ENCODE measurements around the gene UNC5C. TPM values are rescaled to one million over a fixed set of nuclear protein-coding genes. Genes with fewer than 3 reads are reported as not detected.

The UNC5C gene
- polyA plus RNA-seq, 1 donor (not counting 4 experiments of a cell fraction or from before 2014, with no cell fraction given) = not detected

DNA sequence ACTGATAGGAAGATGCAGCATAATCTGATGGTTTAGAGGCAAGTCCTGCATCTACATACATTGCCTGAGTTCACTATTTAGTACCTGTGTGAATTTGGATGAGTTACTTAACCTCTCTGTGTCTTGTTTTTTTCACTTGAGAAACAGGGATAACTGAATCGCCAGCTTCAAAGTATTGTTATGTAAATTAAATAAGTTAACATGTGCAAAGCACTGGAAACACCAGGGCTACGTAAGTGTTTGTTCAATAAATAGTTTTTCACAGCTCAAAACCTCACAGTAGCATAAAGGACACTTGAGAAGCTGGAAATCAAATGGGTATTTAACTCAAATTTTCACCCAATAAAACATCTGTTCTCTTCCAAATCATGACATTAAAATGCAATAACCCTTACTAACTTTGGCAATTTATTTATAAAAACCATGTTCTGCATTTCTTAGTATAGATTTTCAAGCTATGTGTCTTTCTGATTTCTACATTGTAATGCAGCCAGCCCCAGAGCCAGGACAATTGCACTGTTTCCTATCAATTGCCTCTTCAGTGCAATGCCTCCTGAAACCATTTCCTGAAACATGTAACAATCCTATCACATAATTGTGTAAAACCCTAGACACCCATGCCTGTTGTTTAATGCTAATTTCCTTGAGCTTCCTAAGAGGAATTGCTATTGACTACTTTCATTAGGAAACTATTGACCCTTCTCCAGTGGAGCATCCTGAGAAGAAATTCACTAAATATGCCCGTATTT is 177.1 kb downstream of the UNC5C start:
- no peaks in the 10 kb centered on the region for H3K9me3 ChIP-seq (ENCODE audit: control insufficient read depth, low read depth, low read length)
- no peaks in the 10 kb centered on the region for H3K79me2 ChIP-seq (ENCODE audit: control insufficient read depth, insufficient read depth, low read length)
- H3K36me3 ChIP-seq (ENCODE audit: control insufficient read depth in 2 of 2, extremely low read depth in 1 of 2, insufficient read depth in 2 of 2, low read length in 2 of 2) = no peaks in the 10 kb centered on the region
- no peaks in the 10 kb centered on the region for H3K4me1 ChIP-seq (ENCODE audit: control insufficient read depth, extremely low read depth, insufficient read depth, low read length)
- no peak overlapping the region for H3K4me3 ChIP-seq (ENCODE audit: control insufficient read depth in 2 of 3, extremely low read depth in 1 of 3, insufficient read depth in 2 of 3, low read depth in 1 of 3, low read length in 3 of 3)
- dilution Hi-C loops (cut with MboI; ENCODE audit: extremely low pct_ligation_motif_present, low sequenced_read_pairs) = no loop called here
- H3K9me1 ChIP-seq (ENCODE audit: control insufficient read depth, extremely low read depth, insufficient read depth, low read length) = no peaks in the 10 kb centered on the region
- TF ChIP-seq EZH2 (IDR thresholded peaks at IDR 0.05; ENCODE audit: low read length) = no peak
- no peak for TF ChIP-seq CTCF (optimal IDR thresholded peaks at IDR 0.05 in 1 of 3, IDR thresholded peaks at IDR 0.05 in 1 of 3, conservative IDR thresholded peaks at IDR 0.05 in 1 of 3; ENCODE audit: extremely low read depth in 1 of 3, insufficient read depth in 2 of 3, low read length in 3 of 3)
- no peak overlapping the region for H3K4me2 ChIP-seq (ENCODE audit: control insufficient read depth, extremely low read depth, insufficient read depth, low read depth, low read length)
- no peak for DNase-seq (ENCODE audit: low read depth, low spot score)
- FAIRE-seq = no peak
- no peak overlapping the region for H3K27ac ChIP-seq (ENCODE audit: control insufficient read depth, insufficient read depth, low read length)
- H3K9ac ChIP-seq (ENCODE audit: control insufficient read depth, extremely low read depth, insufficient read depth, low read length) = no peak overlapping the region
- no peaks in the 10 kb centered on the region for H3K27me3 ChIP-seq (ENCODE audit: control insufficient read depth, extremely low read depth, insufficient read depth, low read length)
- no peaks in the 10 kb centered on the region for H4K20me1 ChIP-seq (ENCODE audit: control insufficient read depth, extremely low read depth, insufficient read depth, low read length)
- no peak overlapping the region for H2AFZ ChIP-seq (ENCODE audit: control insufficient read depth, low read length)

- no peaks in the 10 kb centered on the region for H3K79me2 ChIP-seq (ENCODE audit: control insufficient read depth, insufficient read depth, low read length)
- H3K9ac ChIP-seq (ENCODE audit: control insufficient read depth, extremely low read depth, insufficient read depth, low read length) = no peak overlapping the region
- no peak overlapping the region for H3K27ac ChIP-seq (ENCODE audit: control insufficient read depth, insufficient read depth, low read length)
- FAIRE-seq (no peak), DNase-seq (ENCODE audit: low read depth, low spot score) (no peak)
- dilution Hi-C loops (cut with MboI; ENCODE audit: extremely low pct_ligation_motif_present, low sequenced_read_pairs) = no loop called here
- H3K4me3 ChIP-seq (ENCODE audit: control insufficient read depth in 2 of 3, extremely low read depth in 1 of 3, insufficient read depth in 2 of 3, low read depth in 1 of 3, low read length in 3 of 3) = no peak overlapping the region
- no peaks in the 10 kb centered on the region for H3K9me1 ChIP-seq (ENCODE audit: control insufficient read depth, extremely low read depth, insufficient read depth, low read length)
- H3K36me3 ChIP-seq (ENCODE audit: control insufficient read depth in 2 of 2, extremely low read depth in 1 of 2, insufficient read depth in 2 of 2, low read length in 2 of 2) = no peaks in the 10 kb centered on the region
- no peak overlapping the region for H2AFZ ChIP-seq (ENCODE audit: control insufficient read depth, low read length)
- no peaks in the 10 kb centered on the region for H4K20me1 ChIP-seq (ENCODE audit: control insufficient read depth, extremely low read depth, insufficient read depth, low read length)
- H3K9me3 ChIP-seq (ENCODE audit: control insufficient read depth, low read depth, low read length) = no peaks in the 10 kb centered on the region
- H3K4me2 ChIP-seq (ENCODE audit: control insufficient read depth, extremely low read depth, insufficient read depth, low read depth, low read length) = no peak overlapping the region
- no peak for TF ChIP-seq EZH2 (IDR thresholded peaks at IDR 0.05; ENCODE audit: low read length)
- TF ChIP-seq CTCF (optimal IDR thresholded peaks at IDR 0.05 in 1 of 3, IDR thresholded peaks at IDR 0.05 in 1 of 3, conservative IDR thresholded peaks at IDR 0.05 in 1 of 3; ENCODE audit: extremely low read depth in 1 of 3, insufficient read depth in 2 of 3, low read length in 3 of 3) = no peak
- H3K4me1 ChIP-seq (ENCODE audit: control insufficient read depth, extremely low read depth, insufficient read depth, low read length) = no peaks in the 10 kb centered on the region
- H3K27me3 ChIP-seq (ENCODE audit: control insufficient read depth, extremely low read depth, insufficient read depth, low read length) = no peaks in the 10 kb centered on the region
Observed at GRCh38 chr4:95367824-95368223, 180.9 kb downstream of the UNC5C start.

All from keratinocyte (primary cell).